ENCODE data around the gene UBE3D. TPM values are rescaled to one million over a fixed set of nuclear protein-coding genes. Genes with fewer than 3 reads are reported as not detected.

Gene UBE3D
- total RNA-seq, 2 donors from 2014 or later: 16.2 to 18.0 TPM

GRCh38 chr6:82995066-82995465 is 70.6 kb downstream of the UBE3D start:
- H3K36me3 Mint-ChIP-seq (ENCODE audit: low read depth): peaks cover 13% of the 10 kb centered on the region
- no peak for DNase-seq
- no peaks in the 10 kb centered on the region for H3K9me3 Mint-ChIP-seq
- no peak for TF ChIP-seq CTCF (conservative IDR thresholded peaks at IDR 0.05)
- peaks cover 6% of the 10 kb centered on the region for H3K36me3 ChIP-seq (ENCODE audit: control insufficient read depth, insufficient read depth, low read length)
- no peaks in the 10 kb centered on the region for H3K27me3 ChIP-seq (ENCODE audit: control insufficient read depth, insufficient read depth, low read length, poor library complexity, severe bottlenecking)
- no peak overlapping the region for H3K27ac Mint-ChIP-seq
- H3K4me3 ChIP-seq (ENCODE audit: low read length): no peak overlapping the region
- no peaks in the 10 kb centered on the region for H3K27me3 Mint-ChIP-seq (ENCODE audit: insufficient read depth)
- no peak overlapping the region for H3K27ac ChIP-seq (ENCODE audit: low read depth, low read length)
- no peak overlapping the region for H3K9ac ChIP-seq (ENCODE audit: extremely low read depth, low read length, poor library complexity, severe bottlenecking)
- H3K4me1 Mint-ChIP-seq: peaks cover 3% of the 10 kb centered on the region
- no peaks in the 10 kb centered on the region for H3K9me3 ChIP-seq (ENCODE audit: control insufficient read depth, low read length)
- H3K4me3 Mint-ChIP-seq: no peak overlapping the region
- 72 to 76% methylated on average over 3 of the region's 3 CpGs for WGBS, 2 experiments (ENCODE audit: insufficient coverage in 1 of 2, insufficient read length in 1 of 2)
- no peaks in the 10 kb centered on the region for H3K4me1 ChIP-seq (ENCODE audit: control insufficient read depth, insufficient read depth, low read length)

- Histone ChIP-seq H3K36me3 (ENCODE audit: control insufficient read depth, insufficient read depth, low read length) (peaks cover 6% of the 10 kb centered on the region), H3K27me3 (ENCODE audit: control insufficient read depth, insufficient read depth, low read length, poor library complexity, severe bottlenecking) (no peaks in the 10 kb centered on the region), H3K9me3 (ENCODE audit: control insufficient read depth, low read length) (no peaks in the 10 kb centered on the region), H3K27ac (ENCODE audit: low read depth, low read length) (no peak overlapping the region), H3K9ac (ENCODE audit: extremely low read depth, low read length, poor library complexity, severe bottlenecking) (no peak overlapping the region), H3K4me1 (ENCODE audit: control insufficient read depth, insufficient read depth, low read length) (no peaks in the 10 kb centered on the region), H3K4me3 (ENCODE audit: low read length) (no peak overlapping the region)
- Mint-ChIP-seq H3K27ac (no peak overlapping the region), H3K27me3 (ENCODE audit: insufficient read depth) (no peaks in the 10 kb centered on the region), H3K4me3 (no peak overlapping the region), H3K9me3 (no peaks in the 10 kb centered on the region), H3K36me3 (ENCODE audit: low read depth) (no peaks in the 10 kb centered on the region), H3K4me1 (peaks cover 3% of the 10 kb centered on the region)
- DNase-seq: no peak
- TF ChIP-seq CTCF (conservative IDR thresholded peaks at IDR 0.05): no peak
These were observed 75.8 kb downstream of the UBE3D start for GRCh38 chr6:82989736-82990290.

- no peak overlapping the region for H3K4me3 ChIP-seq (ENCODE audit: low read length)
- H3K9ac ChIP-seq (ENCODE audit: extremely low read depth, low read length, poor library complexity, severe bottlenecking): no peak overlapping the region
- no peak for TF ChIP-seq CTCF (conservative IDR thresholded peaks at IDR 0.05)
- DNase-seq: no peak
- no peaks in the 10 kb centered on the region for H3K27me3 Mint-ChIP-seq (ENCODE audit: insufficient read depth)
- peaks cover 6% of the 10 kb centered on the region for H3K36me3 ChIP-seq (ENCODE audit: control insufficient read depth, insufficient read depth, low read length)
- H3K27ac Mint-ChIP-seq: no peak overlapping the region
- no peaks in the 10 kb centered on the region for H3K27me3 ChIP-seq (ENCODE audit: control insufficient read depth, insufficient read depth, low read length, poor library complexity, severe bottlenecking)
- no peak overlapping the region for H3K27ac ChIP-seq (ENCODE audit: low read depth, low read length)
- H3K4me1 Mint-ChIP-seq: no peaks in the 10 kb centered on the region
- no peaks in the 10 kb centered on the region for H3K9me3 Mint-ChIP-seq
- 91 to 100% methylated on average over 1 of the region's 2 CpGs for WGBS, 2 experiments (ENCODE audit: insufficient coverage in 1 of 2, insufficient read length in 1 of 2)
- H3K4me3 Mint-ChIP-seq: no peak overlapping the region
- H3K9me3 ChIP-seq (ENCODE audit: control insufficient read depth, low read length): no peaks in the 10 kb centered on the region
- H3K36me3 Mint-ChIP-seq (ENCODE audit: low read depth): no peaks in the 10 kb centered on the region
- no peaks in the 10 kb centered on the region for H3K4me1 ChIP-seq (ENCODE audit: control insufficient read depth, insufficient read depth, low read length)
These were observed 76.7 kb downstream of the UBE3D start for GRCh38 chr6:82988930-82989351.
